ENCODE measurements around the gene TMEM161A.

The TMEM161A gene

GRCh38 chr19:19133985-19134384, 4.3 kb downstream of the TMEM161A start:
- Mint-ChIP-seq H3K4me1 (peaks cover 27% of the 10 kb centered on the region), H3K27ac (no peak overlapping the region)
- DNase-seq: no peak

GRCh38 chr19:19132912-19133311, 5.4 kb downstream of the TMEM161A start:
- Mint-ChIP-seq H3K4me3 (no peak overlapping the region), H3K4me1 (peaks cover 19% of the 10 kb centered on the region), H3K27me3 (ENCODE audit: low read depth, poor library complexity) (peaks cover 3% of the 10 kb centered on the region), H3K36me3 (ENCODE audit: low read depth) (peaks cover 56% of the 10 kb centered on the region), H3K9me3 (peaks cover 25% of the 10 kb centered on the region), H3K27ac (no peak overlapping the region)
- no peak for DNase-seq
- no peak for TF ChIP-seq CTCF (IDR thresholded peaks at IDR 0.05)

More at GRCh38 chr19:19133985-19134384, 4.3 kb downstream of the TMEM161A start:
- H3K36me3 Mint-ChIP-seq (ENCODE audit: low read depth): peaks cover 47% of the 10 kb centered on the region
- H3K4me3 Mint-ChIP-seq: no peak overlapping the region
- no peak for TF ChIP-seq CTCF (IDR thresholded peaks at IDR 0.05)
- H3K27me3 Mint-ChIP-seq (ENCODE audit: low read depth, poor library complexity): peaks cover 3% of the 10 kb centered on the region
- H3K9me3 Mint-ChIP-seq: peaks cover 19% of the 10 kb centered on the region

- H3K4me1 Mint-ChIP-seq: peaks cover 10% of the 10 kb centered on the region
- H3K27ac Mint-ChIP-seq: peak overlapping the region; percentile 39
- H3K9me3 Mint-ChIP-seq: peaks cover 28% of the 10 kb centered on the region
- TF ChIP-seq CTCF (IDR thresholded peaks at IDR 0.05): no peak
- DNase-seq: no peak
- H3K27me3 Mint-ChIP-seq (ENCODE audit: low read depth, poor library complexity): peaks cover 3% of the 10 kb centered on the region
- H3K36me3 Mint-ChIP-seq (ENCODE audit: low read depth): peaks cover 59% of the 10 kb centered on the region
- no peak overlapping the region for H3K4me3 Mint-ChIP-seq
Measured at GRCh38 chr19:19131989-19132388, 6.3 kb downstream of the TMEM161A start.

GRCh38 chr19:19126102-19126501, 12.2 kb downstream of the TMEM161A start:
- H3K4me1 Mint-ChIP-seq: no peaks in the 10 kb centered on the region
- no peaks in the 10 kb centered on the region for H3K27me3 Mint-ChIP-seq (ENCODE audit: low read depth, poor library complexity)
- DNase-seq: no peak
- peaks cover 39% of the 10 kb centered on the region for H3K9me3 Mint-ChIP-seq
- H3K27ac Mint-ChIP-seq: no peak overlapping the region
- no peak for TF ChIP-seq CTCF (IDR thresholded peaks at IDR 0.05)
- H3K36me3 Mint-ChIP-seq (ENCODE audit: low read depth): peaks cover 72% of the 10 kb centered on the region
- no peak overlapping the region for H3K4me3 Mint-ChIP-seq

GRCh38 chr19:19123386-19123785, 14.9 kb downstream of the TMEM161A start:
- Mint-ChIP-seq H3K36me3 (ENCODE audit: low read depth) (peaks cover 59% of the 10 kb centered on the region), H3K9me3 (peaks cover 31% of the 10 kb centered on the region), H3K27ac (no peak overlapping the region), H3K4me3 (no peak overlapping the region), H3K4me1 (peaks cover 21% of the 10 kb centered on the region), H3K27me3 (ENCODE audit: low read depth, poor library complexity) (no peaks in the 10 kb centered on the region)
- no peak for DNase-seq
- no peak for TF ChIP-seq CTCF (IDR thresholded peaks at IDR 0.05)

GRCh38 chr19:19122902-19123301, 15.4 kb downstream of the TMEM161A start:
- H3K4me1 Mint-ChIP-seq: peaks cover 21% of the 10 kb centered on the region
- no peak overlapping the region for H3K27ac Mint-ChIP-seq
- peaks cover 29% of the 10 kb centered on the region for H3K9me3 Mint-ChIP-seq
- DNase-seq: no peak
- no peak overlapping the region for H3K4me3 Mint-ChIP-seq
- no peaks in the 10 kb centered on the region for H3K27me3 Mint-ChIP-seq (ENCODE audit: low read depth, poor library complexity)
- peaks cover 56% of the 10 kb centered on the region for H3K36me3 Mint-ChIP-seq (ENCODE audit: low read depth)
- no peak for TF ChIP-seq CTCF (IDR thresholded peaks at IDR 0.05)
